Raji (cell line): ENCODE measurements around the gene RGS17.

Source experiments
- POLR2A ChIP-seq: IDR thresholded peaks from 2 replicates; pipeline ENCODE4 v1.6.1; 2011; ENCODE audit warnings: low read depth, low read length, control low read depth; ENCODE audit not compliant: insufficient read depth

The RGS17 gene

GRCh38 chr6:153131037-153131981 is at the start of gene RGS17:
RGS17 (minus strand) TSS chr6:153131282; CDS start chr6:153044018, 87,264 bp downstream.
- no peak for TF ChIP-seq POLR2A

- no peak for TF ChIP-seq POLR2A
Observed at GRCh38 chr6:153172815-153173214, 41.7 kb upstream of the RGS17 start.

- no peak for TF ChIP-seq POLR2A
Observed at GRCh38 chr6:153170511-153170910, 39.4 kb upstream of the RGS17 start.

GRCh38 chr6:153167907-153168306 is 36.8 kb upstream of the RGS17 start:
- TF ChIP-seq POLR2A = no peak

GRCh38 chr6:153167061-153167891 is 36.2 kb upstream of the RGS17 start:
- no peak for TF ChIP-seq POLR2A

- TF ChIP-seq POLR2A = no peak
Observed at GRCh38 chr6:153162646-153163045, 31.6 kb upstream of the RGS17 start.

GRCh38 chr6:153162172-153162571 is 31.1 kb upstream of the RGS17 start:
- TF ChIP-seq POLR2A = no peak

GRCh38 chr6:153160221-153160620 is 29.1 kb upstream of the RGS17 start:
- TF ChIP-seq POLR2A = no peak

- TF ChIP-seq POLR2A = no peak
Observed at GRCh38 chr6:153150752-153151440, 19.8 kb upstream of the RGS17 start.

- TF ChIP-seq POLR2A = no peak
Observed at GRCh38 chr6:153150371-153150751, 19.3 kb upstream of the RGS17 start.

- no peak for TF ChIP-seq POLR2A
Observed at GRCh38 chr6:153149891-153150290, 18.8 kb upstream of the RGS17 start.

GRCh38 chr6:153146413-153146812 is 15.3 kb upstream of the RGS17 start:
- no peak for TF ChIP-seq POLR2A

GRCh38 chr6:153145591-153145990 is 14.5 kb upstream of the RGS17 start:
- no peak for TF ChIP-seq POLR2A

GRCh38 chr6:153143200-153143599 is 12.1 kb upstream of the RGS17 start:
- TF ChIP-seq POLR2A = no peak

GRCh38 chr6:153140299-153140698 is 9.2 kb upstream of the RGS17 start:
- TF ChIP-seq POLR2A = no peak
